Mucosa of rectum (tissue), 2 donors: ENCODE results near the gene IL17RE.
A peak's percentile ranks its signal among the peaks of the same experiment; 100 is the strongest.

Experiments used
- H3K27ac ChIP-seq, 2 donors: one replicate each; pipeline ENCODE4 v1.7.0; 2013; ENCODE audit warnings: inconsistent platforms in 2 of 2, low read depth in 2 of 2, low read length in 2 of 2
- H3K27me3 ChIP-seq, 2 donors: one replicate each; pipeline ENCODE4 v1.7.0; 2013; ENCODE audit warnings: low read length in 2 of 2; ENCODE audit not compliant: control insufficient read depth in 2 of 2, insufficient read depth in 2 of 2
- H3K36me3 ChIP-seq, 2 donors: one replicate each; pipeline ENCODE4 v1.7.0; 2013; ENCODE audit warnings: low read length in 2 of 2; ENCODE audit not compliant: control insufficient read depth in 2 of 2, insufficient read depth in 2 of 2
- H3K4me1 ChIP-seq, 2 donors: one replicate each; pipeline ENCODE4 v1.7.0; 2013; ENCODE audit warnings: low read length in 2 of 2, mild to moderate bottlenecking in 1 of 2; ENCODE audit not compliant: control insufficient read depth in 2 of 2, insufficient read depth in 2 of 2
- H3K4me3 ChIP-seq, 2 donors: one replicate each; pipeline ENCODE4 v1.7.0; 2013; ENCODE audit warnings: low read length in 2 of 2
- H3K9ac ChIP-seq, 2 donors: one replicate each; pipeline ENCODE4 v1.7.0; 2013; ENCODE audit warnings: low read length in 2 of 2, low read depth in 1 of 2, mild to moderate bottlenecking in 1 of 2
- H3K9me3 ChIP-seq, 2 donors: one replicate each; pipeline ENCODE4 v1.7.0; 2013; ENCODE audit warnings: low read length in 2 of 2; ENCODE audit not compliant: control insufficient read depth in 2 of 2
- donor health status: healthy.
- donor health status: Normal muscosa, but diverticular disease.

The IL17RE gene

DNA sequence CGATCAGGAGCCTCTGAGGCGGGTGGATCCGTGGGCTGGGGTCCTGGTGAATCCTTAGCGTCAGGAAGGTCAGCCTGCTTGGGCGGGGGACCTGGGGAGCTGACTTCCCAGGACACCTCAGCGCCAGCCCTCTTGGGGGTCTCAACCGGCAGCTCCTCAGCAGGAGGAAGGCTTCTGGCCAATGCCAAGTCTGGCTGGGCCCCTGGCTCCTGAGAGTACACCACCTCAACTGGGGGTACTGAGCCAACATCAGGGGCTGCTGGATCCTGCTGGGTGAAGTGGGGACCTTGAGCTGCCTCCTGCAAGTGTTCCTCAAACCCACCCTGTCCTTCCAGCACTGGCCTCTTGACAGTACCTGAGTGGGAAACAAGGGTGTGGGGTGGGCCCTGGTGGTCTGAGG lies 46.5 kb downstream of the IL17RE start:
- no peaks in the 10 kb centered on the region for H3K9me3 ChIP-seq
- peaks cover 0 to 3% of the 10 kb centered on the region in 2 donors for H3K36me3 ChIP-seq
- H3K4me3 ChIP-seq, result no peak overlapping the region
- H3K27ac ChIP-seq, result no peak overlapping the region
- no peaks in the 10 kb centered on the region for H3K27me3 ChIP-seq
- H3K4me1 ChIP-seq, result peaks cover 7 to 16% of the 10 kb centered on the region in 2 donors
- no peak overlapping the region for H3K9ac ChIP-seq

DNA sequence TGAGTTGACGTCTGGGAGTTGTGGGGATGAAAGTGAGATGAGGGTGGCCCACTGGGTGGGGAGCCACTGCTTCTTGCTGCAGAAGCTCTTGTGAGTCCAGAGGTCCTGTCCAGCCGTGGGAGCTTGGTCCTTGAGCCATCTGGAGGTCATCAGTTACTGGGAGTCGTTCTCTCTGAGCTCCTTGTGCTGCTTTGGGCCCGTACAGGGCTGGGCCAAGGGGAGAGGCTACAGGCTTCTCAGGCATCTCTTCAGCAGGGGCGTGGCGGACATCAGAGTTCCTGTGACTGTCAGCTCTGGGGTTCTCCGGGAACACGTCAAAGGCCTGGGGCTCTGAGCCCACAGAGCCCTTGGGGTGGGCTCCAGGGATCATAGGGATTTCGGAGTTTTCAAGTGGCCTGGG lies 47.0 kb downstream of the IL17RE start:
- H3K4me3 ChIP-seq, result no peak overlapping the region
- no peak overlapping the region for H3K27ac ChIP-seq
- H3K9ac ChIP-seq, result no peak overlapping the region
- H3K4me1 ChIP-seq, result peaks cover 7 to 16% of the 10 kb centered on the region in 2 donors
- no peaks in the 10 kb centered on the region for H3K36me3 ChIP-seq
- H3K9me3 ChIP-seq, result no peaks in the 10 kb centered on the region
- no peaks in the 10 kb centered on the region for H3K27me3 ChIP-seq

DNA sequence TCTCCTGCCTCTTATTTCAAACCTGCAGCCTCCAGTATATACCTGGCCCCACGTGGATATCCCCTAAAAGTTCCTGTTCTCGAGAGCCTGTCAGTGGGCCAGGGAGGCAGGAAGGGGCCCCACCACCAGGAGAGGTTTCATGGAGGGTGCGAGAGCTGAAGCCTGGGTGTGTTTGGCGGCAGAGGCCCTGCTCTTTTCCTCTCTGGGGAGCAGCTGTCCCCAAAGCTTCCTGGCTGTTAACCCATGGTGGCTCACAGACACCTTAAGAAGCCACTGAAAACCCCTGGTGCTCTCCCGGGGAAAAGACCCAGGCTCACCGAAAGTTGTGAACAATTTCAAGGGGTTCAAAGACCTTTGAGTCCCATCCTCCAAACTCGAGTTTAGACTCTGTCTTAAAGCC lies 48.5 kb downstream of the IL17RE start:
- H3K36me3 ChIP-seq, result no peaks in the 10 kb centered on the region
- H3K4me3 ChIP-seq, result no peak overlapping the region
- no peaks in the 10 kb centered on the region for H3K27me3 ChIP-seq
- H3K9ac ChIP-seq, result no peak overlapping the region
- peaks cover 7 to 16% of the 10 kb centered on the region in 2 donors for H3K4me1 ChIP-seq
- H3K9me3 ChIP-seq, result no peaks in the 10 kb centered on the region
- H3K27ac ChIP-seq, result no peak overlapping the region

DNA sequence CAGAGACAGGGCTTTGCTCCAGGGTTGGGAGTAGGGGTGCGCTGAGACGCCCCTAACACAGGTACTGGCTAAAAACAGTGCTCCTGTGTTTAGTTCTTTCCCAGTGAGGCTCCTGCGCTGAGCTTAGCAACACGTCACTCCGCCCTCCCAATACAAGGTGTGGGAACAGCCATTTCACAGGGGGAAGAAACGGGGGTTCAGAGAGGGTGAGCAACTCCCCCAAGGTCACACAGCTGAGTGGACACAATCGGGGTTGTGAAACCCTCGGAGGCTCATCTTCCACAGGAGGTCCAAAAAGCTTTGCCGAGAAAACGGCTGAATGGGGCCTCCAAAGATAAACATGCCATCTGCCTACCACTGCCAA lies 48.9 kb downstream of the IL17RE start:
- peak overlapping the region in 1 of 2 donors; percentile 24 for H3K9ac ChIP-seq
- no peak overlapping the region for H3K27ac ChIP-seq
- peaks cover 7 to 16% of the 10 kb centered on the region in 2 donors for H3K4me1 ChIP-seq
- no peaks in the 10 kb centered on the region for H3K9me3 ChIP-seq
- peak overlapping the region; percentile 61 to 65 for H3K4me3 ChIP-seq
- H3K27me3 ChIP-seq, result no peaks in the 10 kb centered on the region
- no peaks in the 10 kb centered on the region for H3K36me3 ChIP-seq

DNA sequence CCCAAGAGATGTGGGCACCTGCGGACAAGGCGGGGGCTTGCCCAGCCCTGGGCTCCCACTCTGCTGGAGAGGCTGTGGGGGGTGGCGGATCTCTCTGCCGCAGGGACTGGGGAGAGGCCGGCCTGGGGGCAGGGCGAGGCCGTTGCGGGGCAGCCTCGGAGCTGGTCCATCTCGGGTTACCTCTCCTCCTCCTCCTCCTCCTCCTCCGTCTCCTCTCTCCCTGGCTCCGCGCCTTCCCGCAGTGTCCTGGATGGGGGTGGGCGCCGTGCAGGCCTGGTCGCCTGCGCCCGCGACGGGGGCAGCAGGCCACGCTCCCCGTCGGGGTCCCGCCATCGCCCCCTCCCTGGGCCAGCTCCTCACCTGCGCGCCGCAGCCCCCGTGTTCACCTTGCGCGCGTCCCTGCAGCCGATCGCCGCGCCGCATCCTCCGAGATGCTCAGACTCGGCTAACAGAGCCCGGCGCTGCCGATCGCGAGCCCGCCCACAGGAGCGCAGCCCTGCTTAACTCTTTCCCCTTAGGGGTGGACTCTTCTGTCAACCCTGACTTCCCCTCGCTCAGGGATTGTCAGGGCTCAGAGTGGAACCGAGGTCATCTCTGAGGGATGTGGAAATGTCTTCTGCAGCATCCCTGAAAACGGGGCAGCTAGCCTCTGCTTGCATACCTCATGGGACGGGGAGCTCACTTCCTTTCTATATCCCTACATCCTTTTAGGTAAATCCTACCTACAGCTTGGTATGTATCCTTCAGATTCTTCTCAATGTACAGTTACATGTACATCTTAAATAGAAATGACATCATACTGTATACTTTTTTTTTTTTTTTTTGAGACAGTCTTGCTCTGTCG lies 49.5 kb downstream of the IL17RE start, which contains the start of gene PRRT3:
Gene PRRT3 (minus strand): TSS at position 447 of the 844 bp plus-strand sequence. CDS start 2,293 bp downstream, outside the sequence.
- Histone ChIP-seq H3K36me3 (no peaks in the 10 kb centered on the region), H3K4me3 (peak within 1 kb of the TSS; percentile 61 to 65), H3K9ac (peak within 1 kb of the TSS; percentile 24 to 49), H3K4me1 (peaks cover 7 to 13% of the 10 kb centered on the region in 2 donors), H3K27ac (no peak within 1 kb of the TSS), H3K27me3 (no peaks in the 10 kb centered on the region), H3K9me3 (no peaks in the 10 kb centered on the region)

DNA sequence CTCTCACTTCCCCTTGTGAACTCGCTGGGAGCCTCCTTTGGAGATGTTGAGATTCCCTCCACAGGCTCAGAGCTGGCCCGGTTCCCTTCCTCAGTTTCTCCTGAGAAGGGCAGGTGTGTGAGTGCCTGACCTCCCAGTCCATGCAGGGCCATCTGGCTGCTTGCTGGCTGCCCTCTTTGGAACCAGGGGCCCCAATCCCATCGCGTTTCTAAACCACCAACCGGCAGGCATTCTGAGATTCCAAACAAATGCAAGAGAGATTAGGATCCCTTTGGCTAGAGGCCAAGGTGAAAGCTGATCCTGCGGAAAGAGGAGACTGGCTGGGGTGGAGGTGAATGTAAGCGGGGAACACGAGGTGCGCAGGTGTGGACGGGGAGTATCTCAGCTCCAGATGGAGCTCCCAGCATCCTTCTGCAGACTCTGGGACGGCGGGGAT lies 52.4 kb downstream of the IL17RE start:
- Histone ChIP-seq H3K27me3 (no peaks in the 10 kb centered on the region), H3K4me3 (no peak overlapping the region), H3K9me3 (no peaks in the 10 kb centered on the region), H3K4me1 (peaks cover 7% of the 10 kb centered on the region in 2 donors), H3K27ac (no peak overlapping the region), H3K9ac (no peak overlapping the region), H3K36me3 (peaks cover 0 to 2% of the 10 kb centered on the region in 2 donors)

DNA sequence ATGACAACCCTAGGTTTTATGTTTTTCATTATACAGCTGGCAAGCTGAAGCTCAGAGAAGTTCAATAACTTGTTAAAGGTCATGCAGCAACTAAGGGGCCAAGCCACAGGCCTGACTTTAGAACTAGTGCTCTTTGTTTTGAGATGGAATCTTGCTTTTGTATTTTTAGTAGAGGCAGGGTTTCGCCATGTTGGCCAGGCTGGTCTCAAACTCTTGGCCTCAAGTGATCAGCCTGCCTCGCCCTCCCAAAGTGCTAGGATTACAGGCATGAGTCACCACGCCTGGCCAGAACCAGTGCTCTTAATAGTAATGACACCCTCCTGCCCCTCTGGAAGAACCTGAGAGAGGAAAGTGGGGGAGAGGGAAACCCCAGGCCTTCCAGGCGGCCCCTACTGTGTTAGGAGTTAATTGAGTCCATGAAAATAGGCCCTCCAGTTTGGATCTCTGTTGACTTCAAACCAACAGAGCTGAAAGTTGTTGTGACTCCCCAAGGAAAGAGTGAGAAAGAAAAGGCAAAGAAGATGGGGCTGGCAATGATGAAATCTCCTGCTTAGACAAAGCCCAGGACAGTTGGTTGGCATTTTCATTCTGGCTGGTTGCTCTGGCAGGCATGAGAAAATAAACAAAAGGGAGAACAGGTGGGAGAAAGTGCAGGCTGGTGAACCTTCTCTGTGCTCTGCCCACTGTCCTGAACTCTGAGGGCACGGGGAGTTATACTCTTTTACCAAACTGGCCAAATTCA lies 53.1 kb downstream of the IL17RE start:
- Histone ChIP-seq H3K27me3 (no peaks in the 10 kb centered on the region), H3K9me3 (no peaks in the 10 kb centered on the region), H3K4me3 (no peak overlapping the region), H3K9ac (no peak overlapping the region), H3K4me1 (peaks cover 7% of the 10 kb centered on the region in 2 donors), H3K36me3 (peaks cover 0 to 2% of the 10 kb centered on the region in 2 donors), H3K27ac (no peak overlapping the region)

DNA sequence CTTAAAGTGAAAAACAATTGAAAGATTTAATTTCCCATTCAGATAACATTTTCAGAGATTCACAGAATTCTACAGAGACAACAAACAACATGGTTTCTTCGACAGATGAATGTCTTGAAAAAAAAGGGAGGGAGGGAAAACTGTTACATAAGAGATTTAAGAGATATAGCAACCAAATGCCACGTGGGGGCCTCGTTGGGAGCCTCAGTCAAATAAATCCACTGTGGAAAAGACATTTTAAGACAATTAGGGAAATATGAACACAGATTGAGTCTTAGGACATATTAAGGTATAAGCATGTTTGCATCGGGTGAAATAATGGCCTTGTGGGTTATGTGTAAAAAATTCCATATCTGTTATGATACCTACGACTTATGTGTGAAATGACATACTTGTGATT lies 54.6 kb downstream of the IL17RE start:
- no peak overlapping the region for H3K27ac ChIP-seq

DNA sequence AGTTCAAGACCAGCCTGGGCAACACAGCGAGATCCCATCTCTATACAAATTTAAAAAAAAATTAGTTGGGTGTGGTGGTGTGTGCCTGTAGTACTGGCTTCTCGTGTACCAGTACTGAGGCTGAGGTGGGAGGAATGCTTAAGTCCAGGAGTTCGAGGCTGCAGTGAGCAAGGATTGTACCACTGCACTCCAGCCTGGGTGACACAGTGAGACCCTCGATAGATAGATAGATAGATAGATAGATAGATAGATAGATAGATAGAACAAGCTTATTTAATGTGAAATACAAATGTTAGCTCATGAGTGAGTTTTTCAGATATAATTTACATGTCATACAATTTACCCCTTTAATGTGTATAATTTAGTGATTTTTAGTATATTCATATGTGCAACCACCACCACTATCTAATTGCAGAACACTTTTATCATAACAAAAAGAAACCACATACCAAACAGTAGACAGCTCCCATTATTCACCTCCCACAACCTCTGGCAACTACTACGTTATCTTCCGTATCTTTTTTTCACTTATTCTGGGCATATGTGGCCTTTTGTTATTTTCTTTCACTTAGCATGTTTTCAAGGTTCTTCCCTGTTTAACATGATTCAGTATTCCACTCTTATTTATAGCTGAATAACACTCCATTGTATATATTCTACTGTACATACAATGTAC lies 62.7 kb downstream of the IL17RE start:
- Histone ChIP-seq H3K4me1 (no peaks in the 10 kb centered on the region), H3K4me3 (no peak overlapping the region), H3K27me3 (no peaks in the 10 kb centered on the region), H3K27ac (no peak overlapping the region), H3K9ac (no peak overlapping the region), H3K9me3 (no peaks in the 10 kb centered on the region), H3K36me3 (peaks cover 36 to 43% of the 10 kb centered on the region in 2 donors)

More for the DNA sequence above, 54.6 kb downstream of the IL17RE start:
- Histone ChIP-seq H3K9me3 (no peaks in the 10 kb centered on the region), H3K9ac (no peak overlapping the region), H3K4me1 (no peaks in the 10 kb centered on the region), H3K27me3 (no peaks in the 10 kb centered on the region), H3K36me3 (peaks cover 7 to 8% of the 10 kb centered on the region in 2 donors), H3K4me3 (no peak overlapping the region)
